ENCODE data around the gene PDXDC1.
"Not testable (repeated sequence)": the region's sequence is repeated elsewhere in the genome, so short reads cannot be mapped to it uniquely, and the experiment has no call there.

- not testable (repeated sequence) for TF ChIP-seq MXI1 (IDR thresholded peaks at IDR 0.05; ENCODE audit: low read depth, low read length); RAD21 (CRISPR knock-in tag; conservative IDR thresholded peaks at IDR 0.05 in 1 of 2, IDR thresholded peaks at IDR 0.05 in 1 of 2); CTCF (IDR thresholded peaks at IDR 0.05 in 2 of 3, conservative IDR thresholded peaks at IDR 0.05 in 1 of 3; ENCODE audit: insufficient read depth in 2 of 3, low read depth in 1 of 3, low read length in 3 of 3); MYC (IDR thresholded peaks at IDR 0.05; ENCODE audit: low read depth, low read length); MYC (CRISPR knock-in tag; IDR thresholded peaks at IDR 0.05; ENCODE audit: borderline replicate concordance, low read depth); DIDO1 (tag; IDR thresholded peaks at IDR 0.05; ENCODE audit: low read depth); NFIC (IDR thresholded peaks at IDR 0.05); HNRNPK (IDR thresholded peaks at IDR 0.05; ENCODE audit: low read depth, low read length, poor library complexity, severe bottlenecking); ARID3A (IDR thresholded peaks at IDR 0.05; ENCODE audit: borderline replicate concordance, low read depth, low read length); E2F4 (CRISPR knock-in tag; IDR thresholded peaks at IDR 0.05; ENCODE audit: low read depth); ZNF165 (CRISPR knock-in tag; IDR thresholded peaks at IDR 0.05; ENCODE audit: borderline replicate concordance); HDAC2 (IDR thresholded peaks at IDR 0.05); CEBPB (tag; IDR thresholded peaks at IDR 0.05); POLR2A (conservative IDR thresholded peaks at IDR 0.05); BDP1 (IDR thresholded peaks at IDR 0.05; ENCODE audit: insufficient read depth, insufficient read length)
These were observed 38.1 kb downstream of the PDXDC1 start for GRCh38 chr16:15012941-15013340.

Data from K562 (cell line).